Gastrocnemius medialis (tissue), 4 donors: ENCODE data around the gene PROSER3.

Experiments used
- POLR2A ChIP-seq, 2 donors: fragments of 450-650 bp; IDR thresholded peaks; one replicate each; pipeline ENCODE4 v1.6.1; 2017; ENCODE audit warnings: antibody characterized with exemption in 2 of 2, mild to moderate bottlenecking in 2 of 2, moderate library complexity in 2 of 2
- TF ChIP-seq, protein P1 (sequence below), 5 experiments: fragments of 450-650 bp in 3 of 5; fragments of 200-600 bp in 2 of 5; sonication (generic) in 2 of 5; IDR thresholded peaks in 4 of 5; conservative IDR thresholded peaks in 1 of 5; 1 replicate in 4 of 5; 2 replicates in 1 of 5; pipeline ENCODE4 v1.5.1; 2016 to 2019; ENCODE audit warnings: antibody characterized with exemption in 5 of 5, mild to moderate bottlenecking in 3 of 5, moderate library complexity in 3 of 5

DNA sequence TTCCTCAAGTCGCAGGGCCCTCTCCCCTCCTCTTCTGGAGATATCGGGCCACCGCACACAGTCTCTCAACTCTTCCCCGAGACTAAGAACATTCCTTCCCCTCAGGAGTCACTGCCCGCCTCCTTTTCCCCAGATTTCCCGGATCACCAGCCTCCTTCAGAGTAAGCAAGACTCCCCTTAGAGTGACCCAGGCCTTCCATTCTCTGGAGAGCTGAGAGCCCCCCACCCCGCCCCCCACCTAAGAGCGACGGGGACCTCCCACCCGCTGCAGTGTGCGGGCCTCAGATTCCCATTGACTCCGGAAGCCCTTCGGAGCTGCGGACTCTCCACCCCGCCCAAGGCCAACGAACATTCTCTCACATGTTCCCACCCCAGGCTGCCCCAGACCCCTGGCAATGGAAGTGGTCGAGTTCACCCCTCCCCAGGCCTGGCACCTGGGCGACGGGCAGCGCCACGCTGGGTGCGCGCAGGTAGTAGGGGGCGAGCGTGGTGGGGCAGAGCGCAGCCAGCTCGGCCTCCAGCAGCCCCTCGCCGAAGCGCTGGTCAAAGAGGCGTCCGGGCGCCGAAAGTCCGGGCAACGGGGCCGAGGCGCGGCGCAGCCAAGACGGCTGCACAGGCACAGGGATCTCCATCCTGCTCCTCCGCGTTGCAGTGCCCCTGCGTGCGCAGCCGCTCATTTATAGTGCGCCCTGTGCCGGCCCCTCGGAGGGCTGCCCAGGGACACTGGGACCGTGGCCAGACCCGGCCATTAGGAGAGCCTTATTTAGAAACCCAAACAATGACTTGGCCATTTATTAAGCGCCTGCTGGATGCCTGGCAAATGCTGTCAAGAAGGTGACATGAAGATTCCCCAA lies 1.4 kb upstream of the PROSER3 start, which contains the start of gene HSPB6:
- TF ChIP-seq, protein P1, sequence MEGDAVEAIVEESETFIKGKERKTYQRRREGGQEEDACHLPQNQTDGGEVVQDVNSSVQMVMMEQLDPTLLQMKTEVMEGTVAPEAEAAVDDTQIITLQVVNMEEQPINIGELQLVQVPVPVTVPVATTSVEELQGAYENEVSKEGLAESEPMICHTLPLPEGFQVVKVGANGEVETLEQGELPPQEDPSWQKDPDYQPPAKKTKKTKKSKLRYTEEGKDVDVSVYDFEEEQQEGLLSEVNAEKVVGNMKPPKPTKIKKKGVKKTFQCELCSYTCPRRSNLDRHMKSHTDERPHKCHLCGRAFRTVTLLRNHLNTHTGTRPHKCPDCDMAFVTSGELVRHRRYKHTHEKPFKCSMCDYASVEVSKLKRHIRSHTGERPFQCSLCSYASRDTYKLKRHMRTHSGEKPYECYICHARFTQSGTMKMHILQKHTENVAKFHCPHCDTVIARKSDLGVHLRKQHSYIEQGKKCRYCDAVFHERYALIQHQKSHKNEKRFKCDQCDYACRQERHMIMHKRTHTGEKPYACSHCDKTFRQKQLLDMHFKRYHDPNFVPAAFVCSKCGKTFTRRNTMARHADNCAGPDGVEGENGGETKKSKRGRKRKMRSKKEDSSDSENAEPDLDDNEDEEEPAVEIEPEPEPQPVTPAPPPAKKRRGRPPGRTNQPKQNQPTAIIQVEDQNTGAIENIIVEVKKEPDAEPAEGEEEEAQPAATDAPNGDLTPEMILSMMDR (IDR thresholded peaks at IDR 0.05 in 4 of 5, conservative IDR thresholded peaks at IDR 0.05 in 1 of 5) = no peak
- TF ChIP-seq POLR2A (IDR thresholded peaks at IDR 0.05) = peak; percentile 64 to 77
